ENCODE data around the gene EGLN2. TPM values are rescaled to one million over a fixed set of nuclear protein-coding genes. Genes with fewer than 3 reads are reported as not detected.
"Not testable (repeated sequence)": the region's sequence is repeated elsewhere in the genome, so short reads cannot be mapped to it uniquely, and the experiment has no call there.

EGLN2 gene
- polyA plus RNA-seq, 1 donor = 46.2 TPM

DNA sequence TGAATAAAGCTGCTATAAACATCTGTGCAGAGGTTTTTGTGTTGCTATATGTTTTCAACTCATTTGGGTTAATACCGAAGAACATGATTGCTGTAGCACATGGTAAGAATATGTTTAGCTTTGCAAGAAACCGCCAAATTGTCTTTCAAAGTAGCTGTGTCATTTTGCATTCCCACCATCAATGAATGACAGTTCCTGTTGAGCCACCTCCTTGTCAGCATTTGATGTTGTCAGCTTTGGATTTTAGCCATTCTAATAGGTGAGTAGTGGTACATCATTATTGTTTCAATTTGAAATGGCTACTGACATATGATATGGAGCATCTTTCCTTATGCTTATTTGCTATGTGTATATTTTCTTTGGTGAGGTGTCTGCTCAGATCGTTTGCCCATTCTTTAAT, 43.0 kb downstream of the EGLN2 start:
- DNase-seq (ENCODE audit: low read depth) = not testable (repeated sequence)

DNA sequence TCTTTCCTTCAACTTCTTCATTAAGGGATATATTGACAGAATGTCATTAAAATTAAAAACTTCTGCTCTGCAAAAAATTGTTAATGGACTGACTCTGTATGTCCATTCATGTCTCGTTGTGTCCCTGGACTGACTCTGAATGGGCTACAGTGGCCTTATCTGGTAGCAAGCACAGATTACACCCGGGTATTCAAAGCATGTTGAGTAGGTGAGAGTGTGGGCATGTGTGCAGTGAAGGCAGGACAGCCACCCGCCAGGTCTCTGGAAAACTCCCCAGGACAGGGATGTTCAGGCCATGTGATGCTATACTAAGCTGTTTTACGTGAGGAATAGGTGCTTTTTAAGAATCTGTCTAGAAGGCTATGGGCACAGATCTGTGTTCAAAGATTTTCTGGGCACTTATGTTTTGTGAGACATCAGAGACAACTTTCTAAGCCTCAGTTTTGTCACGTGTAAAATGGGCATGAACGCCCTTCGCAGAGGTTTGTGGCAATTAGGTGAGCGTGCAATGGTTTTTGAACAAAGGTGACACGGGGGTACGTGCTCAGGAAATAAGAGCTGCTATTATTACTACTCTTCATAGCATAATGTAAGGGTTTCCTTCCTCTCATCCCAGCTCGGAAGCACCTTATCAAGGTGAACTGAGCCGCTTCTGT, 44.1 kb downstream of the EGLN2 start:
- not testable (repeated sequence) for DNase-seq (ENCODE audit: low read depth)

GRCh38 chr19:40843653-40844052, 44.7 kb downstream of the EGLN2 start:
- not testable (repeated sequence) for DNase-seq (ENCODE audit: low read depth)

DNA sequence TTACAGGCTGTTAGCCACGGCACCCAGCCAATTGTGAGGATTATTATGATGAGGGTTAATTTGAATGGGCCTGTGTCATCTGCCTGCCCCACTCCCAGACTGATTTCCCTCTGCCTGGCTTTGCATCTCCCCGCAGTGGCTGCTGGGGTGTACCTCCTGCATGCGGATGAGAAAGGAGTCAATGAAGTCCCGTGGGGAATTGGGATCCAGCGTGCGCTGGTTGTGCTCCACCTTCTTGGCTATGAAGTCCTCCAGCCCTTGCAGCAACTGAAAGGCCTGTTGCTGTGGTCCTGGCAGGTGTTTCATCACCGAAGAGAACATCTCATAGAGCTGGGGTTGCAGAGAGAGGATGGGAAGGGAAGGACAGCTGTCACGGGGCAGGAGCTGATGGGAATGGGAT, 47.7 kb downstream of the EGLN2 start:
- DNase-seq (ENCODE audit: low read depth) = not testable (repeated sequence)

DNA sequence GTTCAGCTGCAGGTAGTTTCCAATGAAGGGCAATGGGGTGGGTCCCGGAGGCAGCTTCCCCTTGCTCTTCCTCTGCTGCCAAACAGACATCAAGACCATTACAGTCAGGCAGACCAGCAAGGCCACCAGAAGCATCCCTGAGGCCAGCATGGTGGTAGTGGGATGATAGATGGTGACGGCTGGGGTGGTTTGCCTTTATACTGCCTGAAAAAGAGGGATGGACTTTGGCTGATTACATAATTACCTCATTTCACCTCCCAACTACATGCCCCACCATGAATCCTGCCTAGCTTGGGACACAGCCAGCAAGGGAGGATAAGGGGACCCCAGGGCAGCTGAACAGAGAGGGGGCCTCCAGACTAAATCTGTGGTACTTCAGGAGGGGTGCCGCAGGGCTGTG, 51.3 kb downstream of the EGLN2 start, which contains the start of gene CYP2A6:
Gene CYP2A6, minus strand, starts transcription at position 171 of the 400 bp plus-strand sequence. Its CDS starts 21 bp downstream, at position 150.
- DNase-seq (ENCODE audit: low read depth) = not testable (repeated sequence)

GRCh38 chr19:40852467-40853152, 53.6 kb downstream of the EGLN2 start:
- DNase-seq (ENCODE audit: low read depth) = not testable (repeated sequence)

Other genes starting within 250 kb of the EGLN2 start
- gene SHKBP1, start 222.3 kb upstream of the EGLN2 start, polyA plus RNA-seq (ENCODE audit: insufficient read length) = 18.3 TPM
- gene LTBP4, start 197.8 kb upstream of the EGLN2 start, polyA plus RNA-seq (ENCODE audit: insufficient read length) = 239 TPM
- 32.6 TPM for gene NUMBL, start 108.5 kb upstream of the EGLN2 start, polyA plus RNA-seq (ENCODE audit: insufficient read length)
- gene COQ8B, start 82.3 kb upstream of the EGLN2 start, polyA plus RNA-seq (ENCODE audit: insufficient read length) = 18.7 TPM
- gene ITPKC, start 82.1 kb upstream of the EGLN2 start, polyA plus RNA-seq (ENCODE audit: insufficient read length) = 9.9 TPM
- 8.5 TPM for gene ACTMAP, start 48.7 kb upstream of the EGLN2 start, polyA plus RNA-seq (ENCODE audit: insufficient read length)
- gene SNRPA, start 48.0 kb upstream of the EGLN2 start, polyA plus RNA-seq (ENCODE audit: insufficient read length) = 57.2 TPM
- 1.6 TPM for gene MIA, start 23.7 kb upstream of the EGLN2 start, polyA plus RNA-seq (ENCODE audit: insufficient read length)
- gene RAB4B, start 20.9 kb upstream of the EGLN2 start, polyA plus RNA-seq (ENCODE audit: insufficient read length) = 9.0 TPM
- 0.29 TPM for gene CYP2A6, start 51.3 kb downstream of the EGLN2 start, polyA plus RNA-seq (ENCODE audit: insufficient read length)
- gene CYP2A7, start 83.0 kb downstream of the EGLN2 start, polyA plus RNA-seq (ENCODE audit: insufficient read length) = 0.27 TPM
- not detected for gene CYP2B6, start 192.1 kb downstream of the EGLN2 start, polyA plus RNA-seq (ENCODE audit: insufficient read length)